Aorta (tissue), 5 donors: ENCODE measurements around the gene AFM. TPM values are rescaled to one million over a fixed set of nuclear protein-coding genes. Genes with fewer than 3 reads are reported as not detected.

Source experiments
- ATAC-seq: fragments of 200-7000 bp; cut with Tn5 transposase; one replicate; pipeline ENCODE4 v1.9.1; 2022; ENCODE audit warnings: moderate library complexity; ENCODE audit not compliant: low FRiP score
- DNase-seq, 2 donors: peaks; one replicate each; pipeline ENCODE4 v3.0.0-alpha.2; 2020
- H3K27ac ChIP-seq, 2 donors: one replicate each; pipeline ENCODE4 v1.5.1; 2013; ENCODE audit warnings: low read length in 2 of 2, mild to moderate bottlenecking in 2 of 2, moderate library complexity in 2 of 2, control low read depth in 1 of 2, inconsistent platforms in 1 of 2, low read depth in 1 of 2
- H3K27me3 ChIP-seq, 2 donors: one replicate each; pipeline ENCODE4 v1.6.1; 2013; ENCODE audit warnings: control low read depth in 1 of 2, low read length in 1 of 2, mild to moderate bottlenecking in 1 of 2, moderate library complexity in 1 of 2; ENCODE audit not compliant: insufficient read depth in 2 of 2, control insufficient read depth in 1 of 2
- H3K36me3 ChIP-seq, 2 donors: one replicate each; pipeline ENCODE4 v1.6.1; 2013; ENCODE audit warnings: control low read depth in 1 of 2, low read length in 1 of 2, mild to moderate bottlenecking in 1 of 2; ENCODE audit not compliant: insufficient read depth in 2 of 2, control insufficient read depth in 1 of 2
- H3K4me1 ChIP-seq, 2 donors: one replicate each; pipeline ENCODE4 v1.6.1; 2013; ENCODE audit warnings: low read length in 2 of 2, control low read depth in 1 of 2, mild to moderate bottlenecking in 1 of 2, moderate library complexity in 1 of 2; ENCODE audit not compliant: insufficient read depth in 2 of 2, control insufficient read depth in 1 of 2
- H3K4me3 ChIP-seq, 2 donors: one replicate each; pipeline ENCODE4 v1.5.1; 2013; ENCODE audit warnings: low read length in 2 of 2, control low read depth in 1 of 2, mild to moderate bottlenecking in 1 of 2
- H3K9me3 ChIP-seq: one replicate; pipeline ENCODE4 v1.6.1; 2013; ENCODE audit warnings: mild to moderate bottlenecking, low read length; ENCODE audit not compliant: control insufficient read depth
- WGBS, 2 donors: extraction: QIAGEN DNeasy Blood & Tissue Kit; methylation state at CpG; one replicate each; pipeline ENCODE4 v1.1.7; 2013; 5-methylcytosine and 5-hydroxymethylcytosine counted together
- intact Hi-C, 2 donors: fragments of 100-400 bp; cut with DNase I; formaldehyde crosslinking; loops; one replicate each; pipeline versions ENCODE4 v1.14.2 to v1.15.0; 2022
- polyA plus RNA-seq, 2 donors: library from polyadenylated mRNA; stranded (reverse); fragments of 200-250 nt; gene quantifications; one replicate each; pipeline ENCODE4 v1.2.3, GENCODE V29; 2013
- total RNA-seq, 2 donors: library from RNA; stranded (reverse); fragmentation: NEBNext Ultra II Directional; extraction: Animal tissue kit (Norgen Biotek cat#: 25700); gene quantifications; one replicate each; pipeline ENCODE4 v1.2.1, GENCODE V29; 2021
- donor health status: healthy with polysubstance abuse.
- donor health status: Bipolar disorder and iron deficiency.
- donor health status: DM: no; HTN: no; CAD: no.
- donor health status: DM: no; HTN: no; CAD: no.
- donor health status: DM: yes; HTN: yes; CAD: no.

Gene AFM
- total and polyA plus RNA-seq, 4 donors = not detected

DNA sequence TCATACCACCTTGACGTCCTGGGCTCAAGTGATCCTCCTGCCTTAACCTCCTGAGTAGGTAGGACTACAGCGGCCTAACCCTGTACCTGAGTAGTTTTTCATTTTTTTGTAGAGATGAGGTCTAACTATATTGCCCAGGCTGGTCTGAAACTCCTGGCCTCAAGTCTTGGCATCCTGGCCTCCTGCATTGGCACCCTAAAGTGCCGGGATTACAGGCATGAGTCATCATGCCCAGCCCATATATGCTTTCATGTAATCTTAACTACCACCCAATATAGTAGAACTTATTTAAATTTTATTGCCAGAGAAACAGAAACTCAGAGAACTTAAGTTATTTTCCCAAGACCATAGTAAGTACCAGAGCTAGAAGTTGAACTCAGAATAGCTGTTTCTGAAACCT, 27.1 kb downstream of the AFM start:
- 65 to 66% methylated on average over 3 of the region's 3 CpGs for WGBS, 2 donors
- no peaks in the 10 kb centered on the region for H3K27me3 ChIP-seq
- ATAC-seq = no peak
- no peaks in the 10 kb centered on the region for H3K4me1 ChIP-seq
- DNase-seq = no peak
- H3K27ac ChIP-seq = no peak overlapping the region
- no peaks in the 10 kb centered on the region for H3K36me3 ChIP-seq
- intact Hi-C loops = no loop called here
- no peaks in the 10 kb centered on the region for H3K9me3 ChIP-seq
- no peak overlapping the region for H3K4me3 ChIP-seq

DNA sequence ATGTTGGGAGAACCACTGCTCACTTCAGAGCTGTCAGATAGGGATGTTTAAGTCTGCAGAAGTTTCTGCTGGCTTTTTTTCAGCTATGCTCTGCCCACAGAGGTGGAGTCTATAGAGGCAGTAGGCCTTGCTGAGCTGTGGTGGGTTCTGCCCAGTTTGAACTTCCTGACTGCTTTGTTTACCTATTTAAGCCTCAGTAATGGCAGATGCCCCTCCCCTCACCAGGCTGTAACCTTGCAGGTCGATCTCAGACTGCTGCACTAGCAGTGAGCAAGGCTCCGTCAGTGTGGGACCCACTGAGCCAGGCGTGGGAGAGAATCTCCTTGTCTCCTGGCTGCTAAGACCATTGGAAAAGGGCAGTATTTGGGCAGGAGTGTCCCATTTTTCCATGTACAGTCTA, 36.8 kb downstream of the AFM start:
- Histone ChIP-seq H3K27me3 (no peaks in the 10 kb centered on the region), H3K36me3 (no peaks in the 10 kb centered on the region), H3K27ac (no peak overlapping the region), H3K4me1 (no peaks in the 10 kb centered on the region), H3K4me3 (no peak overlapping the region), H3K9me3 (peaks cover 2% of the 10 kb centered on the region)
- no peak for ATAC-seq
- 77 to 83% methylated on average over 3 of the region's 3 CpGs for WGBS, 2 donors
- DNase-seq = no peak
- intact Hi-C loops = no loop called here

DNA sequence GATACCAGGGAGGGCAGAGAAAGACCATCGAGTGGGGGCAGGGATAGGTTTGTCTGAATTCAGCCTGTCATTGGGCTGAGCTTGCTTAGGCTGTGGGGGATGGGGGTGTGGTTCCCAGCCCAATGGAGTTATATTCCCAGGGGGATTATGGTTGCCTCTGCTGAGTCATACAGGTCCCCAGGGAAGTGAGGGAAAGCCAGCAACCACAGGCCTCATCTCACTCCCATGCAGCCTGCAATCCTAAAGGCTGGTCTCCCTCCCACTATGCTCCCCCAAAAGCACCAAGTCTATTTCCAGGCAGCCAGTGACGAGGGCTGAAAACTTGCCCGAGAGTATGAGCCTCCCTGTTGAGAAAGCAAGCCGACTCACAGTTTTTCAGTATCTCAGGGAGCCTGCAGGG, 39.3 kb downstream of the AFM start:
- intact Hi-C loops = no loop called here
- no peaks in the 10 kb centered on the region for H3K4me1 ChIP-seq
- no peak overlapping the region for H3K27ac ChIP-seq
- no peak for DNase-seq
- H3K36me3 ChIP-seq = no peaks in the 10 kb centered on the region
- no peaks in the 10 kb centered on the region for H3K27me3 ChIP-seq
- no peak overlapping the region for H3K4me3 ChIP-seq
- ATAC-seq = no peak
- WGBS, 2 donors = 33 to 34% methylated on average over 4 of the region's 4 CpGs
- H3K9me3 ChIP-seq = peaks cover 2% of the 10 kb centered on the region

DNA sequence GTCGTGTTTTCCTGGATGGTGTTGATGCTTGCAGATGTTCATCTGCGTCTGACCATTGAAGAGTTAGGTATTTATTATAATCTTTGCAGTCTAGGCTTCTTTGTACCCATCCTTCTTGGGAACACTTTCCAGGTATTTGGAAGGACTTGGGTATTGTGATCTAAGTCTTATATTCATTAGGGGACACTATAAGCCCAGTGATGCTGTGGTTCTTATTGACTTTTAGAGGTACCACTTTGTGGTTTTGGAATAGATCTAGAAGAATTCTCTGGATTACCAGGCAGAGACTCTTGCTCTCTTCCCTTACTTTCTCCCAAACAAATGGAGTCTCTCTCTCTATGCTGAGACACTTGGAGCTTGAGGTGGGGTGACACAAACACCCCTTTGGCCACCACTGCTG, 41.6 kb downstream of the AFM start:
- H3K4me3 ChIP-seq = no peak overlapping the region
- no peaks in the 10 kb centered on the region for H3K36me3 ChIP-seq
- 82 to 89% methylated on average over 2 of the region's 2 CpGs for WGBS, 2 donors
- H3K9me3 ChIP-seq = peaks cover 2% of the 10 kb centered on the region
- DNase-seq (no peak), ATAC-seq (no peak)
- H3K27me3 ChIP-seq = no peaks in the 10 kb centered on the region
- H3K4me1 ChIP-seq = no peaks in the 10 kb centered on the region
- intact Hi-C loops = no loop called here
- no peak overlapping the region for H3K27ac ChIP-seq

DNA sequence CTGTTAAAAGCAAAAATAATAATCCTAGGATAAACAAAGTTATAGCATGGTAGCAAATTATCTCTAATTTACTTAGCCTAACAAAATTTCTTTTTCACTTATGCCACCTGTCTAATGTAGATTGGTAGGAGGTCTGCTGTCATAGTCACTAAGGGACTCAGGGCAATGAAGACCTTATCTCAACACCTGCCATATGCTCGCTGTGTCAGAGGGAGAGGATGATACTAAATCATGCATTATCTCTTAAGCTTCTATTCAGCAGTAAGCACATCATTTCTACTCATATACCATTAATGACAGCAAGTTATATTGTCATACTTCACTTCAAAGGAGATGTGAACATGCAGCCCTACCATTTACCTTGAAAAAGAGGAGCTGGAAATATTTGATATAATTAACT, 44.1 kb downstream of the AFM start:
- WGBS, 2 donors = 75 to 100% methylated on average over 1 of the region's 1 CpG
- Histone ChIP-seq H3K9me3 (no peaks in the 10 kb centered on the region), H3K36me3 (no peaks in the 10 kb centered on the region), H3K27me3 (no peaks in the 10 kb centered on the region), H3K27ac (no peak overlapping the region), H3K4me3 (no peak overlapping the region), H3K4me1 (no peaks in the 10 kb centered on the region)
- intact Hi-C loops = no loop called here
- no peak for DNase-seq
- no peak for ATAC-seq

DNA sequence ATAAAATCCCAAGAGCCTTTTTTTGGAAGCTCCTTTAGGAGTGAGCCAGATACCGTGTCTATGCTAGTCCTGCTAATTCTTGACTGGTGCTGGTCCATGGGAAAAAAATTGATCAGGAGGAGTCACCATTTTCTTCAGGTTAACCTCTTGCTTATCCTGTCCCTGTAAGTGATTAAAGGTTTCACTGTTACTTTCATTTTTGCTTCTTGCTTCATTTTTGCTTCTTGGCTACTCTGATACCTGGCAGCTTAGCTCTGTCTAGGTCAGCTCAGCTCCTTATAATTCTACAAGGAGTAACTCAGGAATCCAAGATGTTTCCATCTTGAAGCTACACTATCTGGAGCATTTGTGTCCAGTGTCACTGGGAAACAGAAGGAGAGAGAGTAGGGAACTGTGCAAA, 45.7 kb downstream of the AFM start:
- H3K27ac ChIP-seq = no peak overlapping the region
- intact Hi-C loops = no loop called here
- ATAC-seq (no peak), DNase-seq (no peak)
- no peaks in the 10 kb centered on the region for H3K4me1 ChIP-seq
- no peaks in the 10 kb centered on the region for H3K27me3 ChIP-seq
- H3K4me3 ChIP-seq = no peak overlapping the region
- H3K9me3 ChIP-seq = no peaks in the 10 kb centered on the region
- WGBS, 2 donors = 86 to 89% methylated on average over 1 of the region's 1 CpG
- H3K36me3 ChIP-seq = no peaks in the 10 kb centered on the region

DNA sequence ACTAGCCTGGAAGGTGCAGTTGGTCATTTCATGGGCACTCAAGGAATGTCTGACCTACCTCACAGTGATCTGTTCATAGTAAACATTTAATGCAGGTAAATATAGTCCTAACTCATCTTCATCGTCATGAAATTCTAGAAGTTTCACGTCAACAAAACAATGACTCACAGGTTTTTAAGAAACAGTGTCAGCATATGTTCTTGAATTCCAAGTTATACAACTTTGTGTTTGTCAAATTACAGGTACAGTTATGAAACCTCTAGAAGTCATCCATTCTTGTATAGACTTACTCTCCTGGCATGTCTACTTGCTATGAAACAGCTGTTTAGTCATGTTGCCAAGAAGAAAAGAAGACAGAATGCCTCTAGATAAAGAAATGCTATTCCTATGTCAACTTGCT, 46.6 kb downstream of the AFM start:
- WGBS, 2 donors = 87 to 89% methylated on average over 2 of the region's 2 CpGs
- no peaks in the 10 kb centered on the region for H3K9me3 ChIP-seq
- no peak overlapping the region for H3K27ac ChIP-seq
- ATAC-seq (no peak), DNase-seq (no peak)
- no peaks in the 10 kb centered on the region for H3K36me3 ChIP-seq
- no peaks in the 10 kb centered on the region for H3K4me1 ChIP-seq
- intact Hi-C loops = no loop called here
- no peaks in the 10 kb centered on the region for H3K27me3 ChIP-seq
- H3K4me3 ChIP-seq = no peak overlapping the region

DNA sequence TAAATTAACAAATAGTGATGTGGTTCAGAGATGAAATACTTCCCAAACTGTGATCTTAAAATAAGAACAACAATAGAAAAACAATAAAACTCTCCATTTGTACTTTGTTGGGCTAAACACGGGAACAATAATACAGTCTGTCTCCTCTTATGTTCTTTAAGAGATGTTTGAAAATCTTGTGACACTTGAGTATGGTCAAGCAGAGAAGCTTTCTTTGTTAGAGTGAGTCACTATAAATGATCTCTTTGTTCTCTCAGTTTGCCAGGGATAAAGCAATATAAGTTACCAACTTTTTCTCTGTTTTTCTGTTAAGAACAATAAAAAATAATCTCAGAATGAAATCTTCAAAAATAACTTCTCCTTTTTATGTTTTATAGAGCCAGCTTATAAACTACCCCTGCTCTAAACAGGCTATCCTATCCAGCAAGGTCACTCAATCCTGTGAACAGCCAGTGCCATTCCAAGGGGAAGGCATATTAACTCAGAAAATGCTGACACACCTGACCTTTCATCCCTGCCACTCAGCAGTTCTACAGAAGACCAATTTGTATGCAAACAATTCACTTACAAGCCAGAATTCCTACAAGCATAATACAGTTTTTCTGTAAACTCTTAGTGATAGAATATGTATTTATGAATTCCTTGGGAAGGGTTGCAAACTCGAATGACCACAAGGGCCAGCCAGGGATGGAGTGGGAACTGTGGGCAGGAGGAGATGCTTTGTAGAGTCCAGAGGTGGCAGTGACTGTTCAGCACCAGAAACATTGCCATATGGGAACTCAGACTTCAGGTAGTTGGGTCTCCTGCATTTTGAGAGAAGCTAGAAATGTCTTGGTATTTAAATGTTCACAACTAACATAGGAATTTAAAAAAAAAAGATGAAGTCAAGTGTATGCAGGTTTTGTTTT, 52.2 kb downstream of the AFM start:
- ATAC-seq = no peak
- no peak for DNase-seq
- Histone ChIP-seq H3K27me3 (no peaks in the 10 kb centered on the region), H3K4me1 (no peaks in the 10 kb centered on the region), H3K36me3 (no peaks in the 10 kb centered on the region), H3K9me3 (no peaks in the 10 kb centered on the region), H3K27ac (no peak overlapping the region), H3K4me3 (no peak overlapping the region)
- intact Hi-C loops = no loop called here
- WGBS, 2 donors = 75 to 85% methylated on average over 2 of the region's 2 CpGs

DNA sequence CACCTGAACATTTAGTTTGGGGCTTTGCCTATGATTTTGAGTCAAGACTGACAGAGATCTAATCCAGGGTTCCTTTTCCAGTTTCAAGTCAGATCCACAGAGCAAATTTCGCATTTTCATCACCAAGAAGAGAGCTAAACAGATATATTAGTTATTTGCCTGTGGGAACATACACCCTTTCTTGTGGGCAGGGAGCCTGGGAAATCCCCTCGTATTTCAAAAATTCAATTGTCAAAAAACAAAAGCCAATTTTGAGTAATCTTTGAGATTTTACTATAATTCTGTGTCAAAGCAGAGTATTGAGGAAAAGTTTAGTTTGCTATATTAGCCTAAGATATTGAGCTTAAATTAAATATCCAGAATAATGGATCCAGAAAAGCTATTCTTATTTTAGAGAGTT, 56.6 kb downstream of the AFM start:
- WGBS, 2 donors = 77 to 85% methylated on average over 2 of the region's 2 CpGs

More for the DNA sequence above, 56.6 kb downstream of the AFM start:
- H3K27ac ChIP-seq = no peak overlapping the region
- intact Hi-C loops = no loop called here
- no peaks in the 10 kb centered on the region for H3K9me3 ChIP-seq
- no peaks in the 10 kb centered on the region for H3K4me1 ChIP-seq
- no peak overlapping the region for H3K4me3 ChIP-seq
- H3K27me3 ChIP-seq = no peaks in the 10 kb centered on the region
- H3K36me3 ChIP-seq = no peaks in the 10 kb centered on the region
- DNase-seq (no peak), ATAC-seq (no peak)
